ELR (cell line): Measurements from ENCODE around the gene PACS2.

Source experiments
- DNase-seq: peaks from one replicate; pipeline ENCODE4 v3.0.0-alpha.2; 2015; ENCODE audit warnings: low read depth

PACS2 gene

GRCh38 chr14:105445290-105445689 lies 130.7 kb downstream of the PACS2 start:
- DNase-seq, result no peak

GRCh38 chr14:105445901-105446845 lies 131.6 kb downstream of the PACS2 start:
- DNase-seq, result no peak

- no peak for DNase-seq
These were observed 132.4 kb downstream of the PACS2 start for GRCh38 chr14:105446971-105447370.
